GM23248 (cell line): ENCODE data around the gene STK32B.

Experiments used
- EZH2 ChIP-seq: fragments of 200-600 bp; sonication (generic); IDR thresholded peaks from 2 replicates; pipeline ENCODE4 v1.6.1; 2018; ENCODE audit warnings: antibody characterized with exemption, mild to moderate bottlenecking; ENCODE audit not compliant: insufficient read depth, poor library complexity, severe bottlenecking
- EZH2phosphoT487 ChIP-seq: fragments of 200-600 bp; sonication (generic); IDR thresholded peaks from 2 replicates; pipeline ENCODE4 v1.6.1; 2018; ENCODE audit warnings: antibody characterized with exemption, moderate library complexity, mild to moderate bottlenecking, low read depth; ENCODE audit not compliant: insufficient read depth

- TF ChIP-seq EZH2phosphoT487: no peak
- no peak for TF ChIP-seq EZH2
These were observed 373.6 kb downstream of the STK32B start for GRCh38 chr4:5424901-5425300.
